Measurements from ENCODE around the gene ADCK2.
A peak's percentile ranks its signal among the peaks of the same experiment; 100 is the strongest.
"Not testable (repeated sequence)": the region's sequence is repeated elsewhere in the genome, so short reads cannot be mapped to it uniquely, and the experiment has no call there.

ADCK2 gene

GRCh38 chr7:140673063-140673773, 473 bp downstream of the ADCK2 start:
- DNase-seq (ENCODE audit: low spot score): peak; percentile 36

DNA sequence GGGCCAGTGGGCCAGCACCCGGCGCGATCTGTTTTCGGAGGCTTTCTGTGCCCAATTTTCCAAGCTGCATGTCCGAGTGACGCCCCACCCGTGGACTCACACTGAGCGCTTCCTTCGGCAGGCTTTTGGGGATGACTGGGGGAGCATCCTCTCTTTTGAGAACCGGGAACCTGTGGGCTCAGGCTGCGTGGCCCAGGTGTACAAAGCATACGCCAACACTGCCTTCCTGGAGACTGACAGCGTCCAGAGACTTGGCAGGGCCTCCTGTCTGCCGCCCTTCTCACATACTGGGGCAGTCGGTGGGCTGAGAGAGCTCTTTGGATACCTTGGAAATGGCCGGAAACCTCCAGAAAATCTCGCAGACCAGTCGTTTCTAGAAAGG, 1.0 kb downstream of the ADCK2 start:
- no peak for DNase-seq (ENCODE audit: low spot score)

- DNase-seq (ENCODE audit: low spot score): no peak
Observed at GRCh38 chr7:140674356-140674800, 1.6 kb downstream of the ADCK2 start.

- DNase-seq (ENCODE audit: low spot score): no peak
Observed at GRCh38 chr7:140674899-140675701, 2.4 kb downstream of the ADCK2 start.

DNA sequence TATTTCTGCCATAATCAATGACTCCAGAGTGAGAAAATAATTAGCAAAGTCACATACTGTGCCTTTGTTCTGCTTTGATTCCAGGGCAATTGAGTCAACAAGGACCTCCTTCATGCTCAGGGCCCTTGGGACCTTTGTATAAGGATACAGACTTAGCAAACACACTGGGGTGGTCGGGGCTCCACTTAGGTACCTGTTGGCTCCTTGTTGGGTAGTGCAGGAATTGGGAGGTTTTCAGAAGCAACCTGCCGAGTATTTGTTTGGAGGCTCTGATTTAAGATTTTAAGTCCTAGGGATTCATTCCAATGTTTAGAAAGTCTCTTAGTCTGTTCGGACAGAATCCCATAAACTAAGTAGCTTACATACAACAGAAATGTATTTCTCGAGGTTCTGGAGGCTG, 3.0 kb downstream of the ADCK2 start:
- no peak for DNase-seq (ENCODE audit: low spot score)

GRCh38 chr7:140676306-140676705, 3.6 kb downstream of the ADCK2 start:
- DNase-seq (ENCODE audit: low spot score): no peak

DNA sequence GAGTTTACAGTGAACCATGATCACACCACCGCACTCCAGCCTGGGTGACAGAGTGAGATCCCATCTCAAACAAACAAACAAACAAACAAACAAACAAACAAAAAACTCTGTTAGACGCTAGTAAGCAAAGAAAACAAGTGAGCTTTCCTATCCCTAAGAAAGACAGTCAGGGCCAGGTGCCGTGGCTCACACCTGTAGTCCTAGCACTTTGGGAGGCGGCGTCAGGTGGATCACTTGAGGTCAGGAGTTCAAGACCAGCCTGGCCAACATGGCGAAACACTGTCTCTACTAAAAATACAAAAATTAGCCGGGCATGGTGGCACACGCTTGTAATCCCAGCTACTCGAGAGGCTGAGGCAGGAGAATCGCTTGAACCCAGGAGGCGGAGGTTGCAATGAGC, 4.2 kb downstream of the ADCK2 start:
- not testable (repeated sequence) for DNase-seq (ENCODE audit: low spot score)

DNA sequence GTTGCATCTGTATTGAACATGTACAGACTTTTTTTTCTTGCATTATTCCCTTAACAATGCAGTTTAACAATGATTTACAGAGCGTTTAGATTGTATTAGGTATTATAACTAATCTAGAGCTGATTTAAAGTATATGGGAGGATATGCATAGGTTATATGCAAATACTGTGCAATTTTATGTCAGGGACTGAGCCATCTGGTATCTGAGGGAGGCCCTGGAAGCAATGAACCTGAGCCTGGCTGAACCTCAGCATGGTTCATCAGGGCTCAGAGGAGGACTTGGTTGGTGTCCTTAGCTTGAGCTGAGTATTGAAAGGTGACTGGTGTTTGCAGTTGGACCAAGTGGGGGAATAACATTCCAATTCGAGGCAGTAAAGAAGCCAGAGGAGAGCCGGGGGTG, 4.8 kb downstream of the ADCK2 start:
- no peak for DNase-seq (ENCODE audit: low spot score)

DNA sequence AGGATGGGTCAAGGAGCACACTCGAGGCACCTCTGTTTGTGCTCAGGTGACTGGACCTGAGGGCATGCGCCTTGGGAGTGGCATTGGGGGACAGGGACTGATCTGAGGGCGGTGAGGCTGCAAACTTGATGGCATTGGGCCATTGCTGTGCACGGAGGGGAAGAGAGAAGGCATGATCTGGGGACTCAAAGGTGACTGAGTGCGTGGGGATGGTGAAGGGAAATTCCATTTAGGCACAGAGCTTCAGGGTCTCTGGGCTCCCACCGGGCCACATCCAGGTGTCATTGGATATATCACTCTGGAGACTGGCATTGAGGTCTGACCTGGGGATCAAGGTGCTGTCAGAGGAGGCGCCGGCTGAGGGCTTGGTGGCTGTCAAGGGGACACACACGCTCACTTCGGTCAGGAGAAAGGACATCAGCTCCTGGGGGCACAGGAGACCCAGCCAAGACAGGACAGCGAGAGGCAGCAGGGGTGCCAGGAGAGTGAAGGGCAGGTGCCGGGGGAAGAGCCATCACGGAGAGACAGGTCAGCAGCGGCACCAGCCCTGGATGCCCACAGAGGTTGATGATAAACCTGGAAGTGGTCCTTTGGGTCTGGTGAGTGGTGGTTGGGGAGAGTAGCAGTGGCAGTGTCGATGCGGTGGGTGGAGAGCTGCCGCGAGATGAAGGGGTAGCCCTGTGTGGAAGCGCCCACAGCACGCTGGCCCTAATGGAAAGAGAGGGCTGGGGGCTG, 5.5 kb downstream of the ADCK2 start:
- no peak for DNase-seq (ENCODE audit: low spot score)

DNA sequence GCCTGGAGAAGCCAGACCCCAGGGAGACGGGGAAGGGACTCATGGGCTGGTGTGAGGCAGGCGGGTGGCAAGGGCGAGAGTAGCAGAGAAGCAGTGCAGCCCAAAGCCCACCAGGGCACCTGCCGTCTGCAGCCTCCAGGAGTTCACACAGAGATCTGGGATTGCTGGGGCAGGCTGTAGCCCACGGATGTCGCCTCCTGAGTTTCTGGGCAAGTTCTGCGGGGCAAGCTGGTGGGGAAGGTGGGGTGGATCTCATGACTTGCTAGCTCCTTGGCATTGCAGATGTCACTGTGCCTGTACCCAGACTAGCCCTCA, 6.0 kb downstream of the ADCK2 start:
- DNase-seq (ENCODE audit: low spot score): no peak

DNA sequence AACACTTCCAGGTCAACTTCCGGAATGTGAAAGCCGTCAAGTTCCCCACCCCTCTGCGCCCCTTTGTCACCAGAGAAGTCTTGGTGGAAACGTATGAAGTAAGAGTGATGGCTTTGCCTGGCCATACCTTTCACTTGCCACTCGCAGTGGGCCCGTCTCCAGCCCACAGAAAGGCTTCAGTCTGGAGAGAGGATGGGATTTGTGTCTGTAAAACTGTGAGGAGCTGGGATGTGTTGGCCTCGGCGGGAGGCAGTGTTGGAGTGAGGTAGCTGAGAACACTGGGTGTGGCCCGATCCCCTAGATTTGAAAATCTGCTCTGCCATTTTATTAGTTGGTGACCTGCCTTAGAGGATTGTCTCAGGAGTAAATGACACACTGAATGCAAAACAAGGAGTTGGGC, 6.4 kb downstream of the ADCK2 start:
- DNase-seq (ENCODE audit: low spot score): no peak

GRCh38 chr7:140680886-140681285, 8.1 kb downstream of the ADCK2 start:
- no peak for DNase-seq (ENCODE audit: low spot score)

DNA sequence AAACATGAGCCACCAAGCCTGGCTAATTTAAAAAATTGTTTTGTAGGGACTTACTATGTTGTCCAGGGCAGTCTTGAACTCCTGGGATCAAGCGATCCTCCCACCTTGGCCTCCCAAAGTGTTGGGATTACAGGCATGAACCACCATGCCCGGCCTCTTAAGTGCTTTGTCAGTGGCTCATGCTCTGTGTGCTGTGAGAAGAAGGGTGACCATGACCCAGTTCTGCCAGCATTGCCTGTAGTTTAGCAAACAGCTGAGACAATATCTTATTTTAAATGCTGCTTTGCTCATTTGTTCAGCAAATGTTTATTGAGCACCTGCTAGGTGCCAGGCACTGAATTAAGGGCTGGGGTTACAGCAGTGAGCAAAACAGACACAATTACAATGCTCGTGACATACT, 9.0 kb downstream of the ADCK2 start:
- no peak for DNase-seq (ENCODE audit: low spot score)

DNA sequence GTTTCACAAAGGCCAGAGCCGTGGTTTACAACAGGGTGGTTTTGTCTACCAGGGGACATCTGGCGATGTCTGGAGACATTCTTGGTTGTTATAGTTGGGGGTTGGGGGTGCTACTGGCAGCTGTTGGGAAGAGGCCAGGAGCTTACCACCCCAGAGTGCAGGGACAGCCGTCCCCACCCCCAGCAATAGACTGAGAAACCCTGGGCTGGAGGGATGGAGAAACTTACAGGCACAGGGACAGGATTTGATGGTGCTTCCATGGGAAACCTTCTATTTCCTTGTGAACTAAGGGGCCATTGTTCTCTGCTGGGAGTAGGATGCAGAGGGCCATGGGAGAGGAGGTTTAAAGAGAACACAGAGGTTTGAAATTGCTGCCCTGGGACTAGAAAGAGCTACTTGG, 10.9 kb downstream of the ADCK2 start:
- no peak for DNase-seq (ENCODE audit: low spot score)

DNA sequence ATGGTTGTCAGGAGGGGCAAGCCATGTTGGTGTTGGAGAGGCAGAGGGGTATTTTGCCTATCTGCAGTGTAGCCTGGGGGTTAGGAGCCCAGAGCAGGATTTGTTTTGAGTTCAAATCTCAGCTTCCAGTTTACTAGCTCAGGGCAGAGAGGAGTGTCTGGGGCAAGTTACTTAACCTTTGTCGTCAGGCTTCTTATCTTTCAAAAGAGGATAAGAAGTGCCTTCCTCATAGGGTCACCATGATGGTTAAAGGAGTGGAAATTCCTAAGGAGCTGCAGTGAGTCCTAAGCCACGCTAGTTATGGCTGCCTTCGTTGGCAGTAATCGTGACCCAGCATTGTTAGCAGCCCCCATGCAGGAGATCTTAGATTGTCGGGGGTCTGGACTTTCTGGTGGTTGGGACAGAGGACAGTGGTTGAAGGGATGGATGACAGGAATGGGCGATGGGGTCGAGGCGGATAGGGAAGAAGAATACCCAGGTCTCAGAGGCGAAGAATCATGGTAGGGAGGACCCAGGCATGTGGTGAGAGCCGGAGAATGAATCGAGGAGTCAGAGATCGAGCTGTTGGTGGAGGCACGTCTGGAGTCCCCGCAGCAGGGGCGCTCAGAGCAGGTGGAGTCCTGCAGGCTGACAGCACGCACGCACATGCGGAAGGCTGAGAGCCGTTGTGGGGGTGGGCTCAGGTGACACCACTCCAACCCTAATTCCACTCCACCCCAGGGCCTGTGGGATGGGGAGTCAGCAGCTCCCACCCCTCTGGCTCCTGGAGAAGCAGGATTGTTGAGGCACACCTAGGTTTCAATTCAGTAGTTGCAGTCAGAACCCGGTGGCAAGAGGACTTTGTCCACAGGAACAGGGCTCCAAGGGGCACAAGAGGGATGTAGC, 11.6 kb downstream of the ADCK2 start:
- no peak for DNase-seq (ENCODE audit: low spot score)

- DNase-seq (ENCODE audit: low spot score): no peak
Observed at GRCh38 chr7:140685407-140686087, 12.8 kb downstream of the ADCK2 start.

GRCh38 chr7:140686921-140687320, 14.2 kb downstream of the ADCK2 start:
- DNase-seq (ENCODE audit: low spot score): no peak

- DNase-seq (ENCODE audit: low spot score): no peak
Observed at GRCh38 chr7:140688341-140688740, 15.6 kb downstream of the ADCK2 start.

DNA sequence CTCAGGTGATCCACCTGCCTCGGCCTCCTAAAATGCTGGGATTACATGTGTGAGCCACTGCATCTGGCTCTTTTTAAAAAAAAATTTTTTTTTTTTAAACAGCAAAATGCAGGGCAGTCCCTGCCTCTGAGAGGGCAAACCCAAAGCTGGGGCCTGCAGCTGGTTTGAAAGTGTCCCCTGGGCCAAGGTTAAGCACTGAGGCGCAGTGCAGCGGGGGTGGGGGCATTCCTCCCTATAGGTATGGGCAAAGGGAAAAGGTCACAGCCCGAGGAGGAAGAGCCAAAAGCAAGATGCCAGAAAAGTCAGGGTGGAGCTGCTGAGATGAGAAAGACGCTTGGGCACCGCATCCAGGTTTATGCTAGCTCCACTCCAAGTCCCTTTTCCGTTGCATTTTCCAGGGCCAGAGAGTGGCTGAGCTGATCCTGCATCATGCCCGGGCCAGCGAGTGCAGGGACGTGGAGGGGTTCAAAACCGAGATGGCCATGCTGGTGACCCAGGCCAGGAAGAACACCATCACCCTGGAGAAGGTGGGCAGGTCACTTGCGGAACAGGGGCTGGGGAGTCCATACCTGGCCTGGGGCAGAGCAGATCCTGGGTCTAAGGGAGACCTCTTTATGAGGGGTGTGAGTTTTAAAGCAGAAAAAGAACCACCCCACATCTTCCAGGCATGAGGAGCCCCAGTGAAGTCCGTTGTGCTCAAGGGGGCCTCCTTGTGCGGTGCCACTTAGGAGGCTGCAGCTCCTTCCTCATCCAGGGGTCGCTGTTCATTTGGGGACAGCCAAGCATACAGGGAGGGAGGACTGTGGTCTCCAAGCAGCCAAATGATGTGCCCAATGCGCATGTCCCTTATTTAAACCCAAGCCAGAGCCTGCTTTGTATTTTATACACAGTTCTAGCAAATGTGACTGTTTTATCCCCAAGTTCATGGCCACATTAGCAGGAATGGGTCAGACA, 16.7 kb downstream of the ADCK2 start:
- DNase-seq (ENCODE audit: low spot score): no peak

DNA sequence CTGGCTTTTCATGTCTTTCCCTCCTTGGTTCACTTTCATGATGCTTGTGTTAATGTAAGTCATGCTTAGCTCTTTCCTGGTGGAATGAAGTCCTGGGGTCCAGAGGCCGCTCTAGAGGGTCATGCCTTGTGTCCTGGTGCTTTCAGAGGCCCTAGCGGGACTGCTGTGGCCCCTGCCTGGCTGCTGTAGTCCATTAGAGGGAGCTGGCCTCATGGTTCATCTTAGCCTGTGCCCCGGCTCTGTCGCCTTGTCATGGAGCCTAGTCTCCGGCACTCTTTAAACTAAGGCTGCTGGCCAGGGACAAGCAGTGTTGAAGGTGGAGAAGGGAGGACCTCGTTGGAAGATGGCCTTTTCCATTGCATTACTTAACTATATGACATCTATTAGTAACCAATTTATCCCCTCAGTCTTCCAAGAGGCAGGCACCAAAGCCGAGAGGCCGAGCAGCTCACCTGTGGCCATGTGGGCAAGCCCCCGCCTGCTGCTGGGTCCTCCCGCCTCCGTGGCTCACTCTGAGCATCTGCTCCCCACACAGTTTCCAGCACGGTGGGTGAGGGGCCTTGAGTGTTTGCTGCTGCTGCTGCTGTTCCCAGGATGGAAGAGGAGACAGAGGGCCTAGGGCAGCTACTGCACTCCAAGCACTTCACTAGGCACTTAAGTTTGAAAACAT, 18.8 kb downstream of the ADCK2 start:
- DNase-seq (ENCODE audit: low spot score): no peak
